ENCODE data around the gene TCF3. TPM values are rescaled to one million over a fixed set of nuclear protein-coding genes. Genes with fewer than 3 reads are reported as not detected.
A peak's percentile ranks its signal among the peaks of the same experiment; 100 is the strongest.

The TCF3 gene
- total and polyA plus RNA-seq, 10 of the 15 experiments (the other 5 are each of a cell fraction or from before 2014, with no cell fraction given): 6.7 to 282 (median 70.7) TPM

GRCh38 chr19:1605236-1606137 lies 46.9 kb downstream of the TCF3 start, which contains the start of gene UQCR11 (continued):
- TF ChIP-seq ZNF384 (IDR thresholded peaks at IDR 0.05; ENCODE audit: borderline replicate concordance, low read depth, low read length) (peak; percentile 72; the same call in 1 of the 2 replicates), CHD4 (IDR thresholded peaks at IDR 0.05) (no peak), TAF1 (IDR thresholded peaks at IDR 0.05; ENCODE audit: borderline replicate concordance, low read depth, low read length) (no peak), ZNF687 (IDR thresholded peaks at IDR 0.05) (0 out of 2 replicates have a peak, but pooled peaks have one; percentile 10), LARP7 (IDR thresholded peaks at IDR 0.05) (peak; percentile 74), RBBP5 (conservative IDR thresholded peaks at IDR 0.05) (no peak), TBL1XR1 (IDR thresholded peaks at IDR 0.05; ENCODE audit: low read depth, low read length) (no peak), DPF2 (IDR thresholded peaks at IDR 0.05) (0 out of 2 replicates have a peak, but pooled peaks have one; percentile 9), GABPA (IDR thresholded peaks at IDR 0.05; ENCODE audit: low read depth) (peak; percentile 76), PAX8 (IDR thresholded peaks at IDR 0.05) (no peak), SRF (IDR thresholded peaks at IDR 0.05; ENCODE audit: low read depth in 2 of 2, low read length in 2 of 2) (peak; percentile 75; a peak in 3 of 4 replicates), ELK1 (IDR thresholded peaks at IDR 0.05; ENCODE audit: low read depth, low read length) (peak; percentile 5; the same call in 1 of the 2 replicates), CHD2 (IDR thresholded peaks at IDR 0.05; ENCODE audit: borderline replicate concordance, low read depth, low read length) (no peak), YY1 (IDR thresholded peaks at IDR 0.05; ENCODE audit: low read depth, low read length) (0 out of 2 replicates have a peak, but pooled peaks have one; percentile 48), SP1 (IDR thresholded peaks at IDR 0.05; ENCODE audit: low read depth, low read length) (peak; percentile 43)
- TF ChIP-seq, protein P1, sequence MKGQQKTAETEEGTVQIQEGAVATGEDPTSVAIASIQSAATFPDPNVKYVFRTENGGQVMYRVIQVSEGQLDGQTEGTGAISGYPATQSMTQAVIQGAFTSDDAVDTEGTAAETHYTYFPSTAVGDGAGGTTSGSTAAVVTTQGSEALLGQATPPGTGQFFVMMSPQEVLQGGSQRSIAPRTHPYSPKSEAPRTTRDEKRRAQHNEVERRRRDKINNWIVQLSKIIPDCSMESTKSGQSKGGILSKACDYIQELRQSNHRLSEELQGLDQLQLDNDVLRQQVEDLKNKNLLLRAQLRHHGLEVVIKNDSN (IDR thresholded peaks at IDR 0.05; ENCODE audit: borderline replicate concordance, extremely low read length, insufficient read depth, low read depth, low read length): peak; percentile 90
- TF ChIP-seq, protein P2, sequence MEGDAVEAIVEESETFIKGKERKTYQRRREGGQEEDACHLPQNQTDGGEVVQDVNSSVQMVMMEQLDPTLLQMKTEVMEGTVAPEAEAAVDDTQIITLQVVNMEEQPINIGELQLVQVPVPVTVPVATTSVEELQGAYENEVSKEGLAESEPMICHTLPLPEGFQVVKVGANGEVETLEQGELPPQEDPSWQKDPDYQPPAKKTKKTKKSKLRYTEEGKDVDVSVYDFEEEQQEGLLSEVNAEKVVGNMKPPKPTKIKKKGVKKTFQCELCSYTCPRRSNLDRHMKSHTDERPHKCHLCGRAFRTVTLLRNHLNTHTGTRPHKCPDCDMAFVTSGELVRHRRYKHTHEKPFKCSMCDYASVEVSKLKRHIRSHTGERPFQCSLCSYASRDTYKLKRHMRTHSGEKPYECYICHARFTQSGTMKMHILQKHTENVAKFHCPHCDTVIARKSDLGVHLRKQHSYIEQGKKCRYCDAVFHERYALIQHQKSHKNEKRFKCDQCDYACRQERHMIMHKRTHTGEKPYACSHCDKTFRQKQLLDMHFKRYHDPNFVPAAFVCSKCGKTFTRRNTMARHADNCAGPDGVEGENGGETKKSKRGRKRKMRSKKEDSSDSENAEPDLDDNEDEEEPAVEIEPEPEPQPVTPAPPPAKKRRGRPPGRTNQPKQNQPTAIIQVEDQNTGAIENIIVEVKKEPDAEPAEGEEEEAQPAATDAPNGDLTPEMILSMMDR (IDR thresholded peaks at IDR 0.05 in 2 of 3, conservative IDR thresholded peaks at IDR 0.05 in 1 of 3; ENCODE audit: control insufficient read depth in 2 of 3, extremely low read depth in 1 of 3, insufficient read depth in 1 of 3, low read depth in 3 of 3, low read length in 3 of 3): peak; percentile 70 to 87 (median 76)

Measured in GM12878 (cell line).